ENCODE measurements around the gene OR6N2.

DNA sequence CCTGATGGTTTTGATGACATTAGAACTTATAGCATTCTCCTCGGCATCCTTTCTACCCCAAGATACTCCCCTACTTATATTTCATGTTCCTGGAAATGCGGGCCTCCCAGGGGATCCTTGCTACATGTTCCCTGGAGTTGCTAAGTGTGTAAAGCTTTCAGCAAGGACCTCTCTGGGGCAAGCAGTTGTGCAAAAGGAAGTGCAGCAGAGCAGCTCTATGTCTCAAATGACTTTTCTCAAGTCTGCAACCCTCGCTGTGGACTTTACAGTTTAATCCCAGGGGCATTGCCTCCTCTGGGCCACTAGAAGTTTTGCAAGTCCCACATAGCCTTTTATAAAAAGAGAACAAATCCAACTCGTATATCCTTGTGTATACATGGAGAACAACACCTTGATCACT is 29.3 kb upstream of the OR6N2 start:
- TF ChIP-seq, protein P1, sequence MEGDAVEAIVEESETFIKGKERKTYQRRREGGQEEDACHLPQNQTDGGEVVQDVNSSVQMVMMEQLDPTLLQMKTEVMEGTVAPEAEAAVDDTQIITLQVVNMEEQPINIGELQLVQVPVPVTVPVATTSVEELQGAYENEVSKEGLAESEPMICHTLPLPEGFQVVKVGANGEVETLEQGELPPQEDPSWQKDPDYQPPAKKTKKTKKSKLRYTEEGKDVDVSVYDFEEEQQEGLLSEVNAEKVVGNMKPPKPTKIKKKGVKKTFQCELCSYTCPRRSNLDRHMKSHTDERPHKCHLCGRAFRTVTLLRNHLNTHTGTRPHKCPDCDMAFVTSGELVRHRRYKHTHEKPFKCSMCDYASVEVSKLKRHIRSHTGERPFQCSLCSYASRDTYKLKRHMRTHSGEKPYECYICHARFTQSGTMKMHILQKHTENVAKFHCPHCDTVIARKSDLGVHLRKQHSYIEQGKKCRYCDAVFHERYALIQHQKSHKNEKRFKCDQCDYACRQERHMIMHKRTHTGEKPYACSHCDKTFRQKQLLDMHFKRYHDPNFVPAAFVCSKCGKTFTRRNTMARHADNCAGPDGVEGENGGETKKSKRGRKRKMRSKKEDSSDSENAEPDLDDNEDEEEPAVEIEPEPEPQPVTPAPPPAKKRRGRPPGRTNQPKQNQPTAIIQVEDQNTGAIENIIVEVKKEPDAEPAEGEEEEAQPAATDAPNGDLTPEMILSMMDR (IDR thresholded peaks at IDR 0.05): no peak
- TF ChIP-seq SIN3A (IDR thresholded peaks at IDR 0.05; ENCODE audit: borderline replicate concordance, insufficient read depth, low read depth, low read length): no peak
- no peak for TF ChIP-seq TCF7L2 (IDR thresholded peaks at IDR 0.05; ENCODE audit: low read depth, low read length)
- TF ChIP-seq, protein P2, sequence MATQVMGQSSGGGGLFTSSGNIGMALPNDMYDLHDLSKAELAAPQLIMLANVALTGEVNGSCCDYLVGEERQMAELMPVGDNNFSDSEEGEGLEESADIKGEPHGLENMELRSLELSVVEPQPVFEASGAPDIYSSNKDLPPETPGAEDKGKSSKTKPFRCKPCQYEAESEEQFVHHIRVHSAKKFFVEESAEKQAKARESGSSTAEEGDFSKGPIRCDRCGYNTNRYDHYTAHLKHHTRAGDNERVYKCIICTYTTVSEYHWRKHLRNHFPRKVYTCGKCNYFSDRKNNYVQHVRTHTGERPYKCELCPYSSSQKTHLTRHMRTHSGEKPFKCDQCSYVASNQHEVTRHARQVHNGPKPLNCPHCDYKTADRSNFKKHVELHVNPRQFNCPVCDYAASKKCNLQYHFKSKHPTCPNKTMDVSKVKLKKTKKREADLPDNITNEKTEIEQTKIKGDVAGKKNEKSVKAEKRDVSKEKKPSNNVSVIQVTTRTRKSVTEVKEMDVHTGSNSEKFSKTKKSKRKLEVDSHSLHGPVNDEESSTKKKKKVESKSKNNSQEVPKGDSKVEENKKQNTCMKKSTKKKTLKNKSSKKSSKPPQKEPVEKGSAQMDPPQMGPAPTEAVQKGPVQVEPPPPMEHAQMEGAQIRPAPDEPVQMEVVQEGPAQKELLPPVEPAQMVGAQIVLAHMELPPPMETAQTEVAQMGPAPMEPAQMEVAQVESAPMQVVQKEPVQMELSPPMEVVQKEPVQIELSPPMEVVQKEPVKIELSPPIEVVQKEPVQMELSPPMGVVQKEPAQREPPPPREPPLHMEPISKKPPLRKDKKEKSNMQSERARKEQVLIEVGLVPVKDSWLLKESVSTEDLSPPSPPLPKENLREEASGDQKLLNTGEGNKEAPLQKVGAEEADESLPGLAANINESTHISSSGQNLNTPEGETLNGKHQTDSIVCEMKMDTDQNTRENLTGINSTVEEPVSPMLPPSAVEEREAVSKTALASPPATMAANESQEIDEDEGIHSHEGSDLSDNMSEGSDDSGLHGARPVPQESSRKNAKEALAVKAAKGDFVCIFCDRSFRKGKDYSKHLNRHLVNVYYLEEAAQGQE (IDR thresholded peaks at IDR 0.05; ENCODE audit: insufficient read depth in 1 of 2, low read depth in 2 of 2, low read length in 1 of 2): no peak
